Naive thymus-derived CD4-positive, alpha-beta T cell (primary cell): Measurements from ENCODE around the gene COL4A1. TPM values are rescaled to one million over a fixed set of nuclear protein-coding genes. Genes with fewer than 3 reads are reported as not detected.

Source experiments
- ATAC-seq: fragments of 150-1000 bp; cut with Tn5 transposase; 2 replicates; pipeline ENCODE4 v1.10.0; 2021; ENCODE audit warnings: mild to moderate bottlenecking, moderate library complexity
- CTCF ChIA-PET: fragments of 350-600 bp; sonication (Branson Sonifier 250); formaldehyde crosslinking; loops from one replicate; lab custom pipeline; 2021; ENCODE audit warnings: antibody characterized with exemption; lab: Charles Lee
- POLR2A ChIA-PET: fragments of 350-600 bp; sonication (Branson Sonifier 250); formaldehyde crosslinking; loops from one replicate; lab custom pipeline; 2021; ENCODE audit warnings: antibody characterized with exemption, inconsistent platforms; lab: Charles Lee
- DNase-seq, 9 donors: peaks; one replicate each; pipeline versions ENCODE4 v3.0.0 to v3.0.0-alpha.2; 2020 to 2022; ENCODE audit warnings: mixed read lengths in 1 of 9
- H3K27ac ChIP-seq: one replicate; pipeline ENCODE4 v1.7.0; 2013; ENCODE audit warnings: mild to moderate bottlenecking, low read depth, low read length, moderate library complexity
- H3K27me3 ChIP-seq, 2 donors: one replicate each; pipeline ENCODE4 v1.7.0; 2013; ENCODE audit warnings: low read length in 2 of 2, mild to moderate bottlenecking in 2 of 2, moderate library complexity in 2 of 2; ENCODE audit not compliant: control insufficient read depth in 2 of 2, insufficient read depth in 2 of 2
- H3K36me3 ChIP-seq, 3 experiments: 1 replicate in 2 of 3; 2 replicates in 1 of 3; pipeline ENCODE4 v1.7.0; 2013; ENCODE audit warnings: low read length in 3 of 3, mild to moderate bottlenecking in 3 of 3, moderate library complexity in 1 of 3; ENCODE audit not compliant: insufficient read depth in 3 of 3, control insufficient read depth in 2 of 3
- H3K4me1 ChIP-seq, 2 donors: one replicate each; pipeline ENCODE4 v1.7.0; 2013; ENCODE audit warnings: low read length in 2 of 2, mild to moderate bottlenecking in 2 of 2, moderate library complexity in 1 of 2; ENCODE audit not compliant: control insufficient read depth in 2 of 2, insufficient read depth in 2 of 2
- H3K4me3 ChIP-seq: 2 replicates; pipeline ENCODE4 v1.7.0; 2013; ENCODE audit warnings: mild to moderate bottlenecking, low read length
- H3K9me3 ChIP-seq, 3 experiments: 1 replicate in 2 of 3; 2 replicates in 1 of 3; pipeline ENCODE4 v1.7.0; 2013; ENCODE audit warnings: low read length in 3 of 3; ENCODE audit not compliant: control insufficient read depth in 2 of 3
- H3K27ac Mint-ChIP-seq, 9 donors: one replicate each; pipeline ENCODE4 v1.8.0; 2020 to 2022; ENCODE audit warnings: mixed read lengths in 9 of 9, mild to moderate bottlenecking in 8 of 9, moderate library complexity in 5 of 9, inconsistent platforms in 2 of 9
- H3K27me3 Mint-ChIP-seq, 5 donors: one replicate each; pipeline ENCODE4 v1.8.0; 2021 to 2022; ENCODE audit warnings: mixed read lengths in 5 of 5, mild to moderate bottlenecking in 1 of 5
- H3K36me3 Mint-ChIP-seq, 5 donors: one replicate each; pipeline ENCODE4 v1.8.0; 2020 to 2022; ENCODE audit warnings: mixed read lengths in 5 of 5, mild to moderate bottlenecking in 3 of 5, inconsistent platforms in 1 of 5
- H3K4me1 Mint-ChIP-seq, 7 donors: one replicate each; pipeline ENCODE4 v1.8.0; 2020 to 2022; ENCODE audit warnings: mixed read lengths in 7 of 7, mild to moderate bottlenecking in 3 of 7, inconsistent platforms in 1 of 7
- H3K4me3 Mint-ChIP-seq, 10 donors: one replicate each; pipeline ENCODE4 v1.8.0; 2020 to 2022; ENCODE audit warnings: mild to moderate bottlenecking in 10 of 10, mixed read lengths in 10 of 10, moderate library complexity in 6 of 10, inconsistent platforms in 2 of 10
- H3K9me3 Mint-ChIP-seq, 11 donors: one replicate each; pipeline ENCODE4 v1.8.0; 2020 to 2022; ENCODE audit warnings: mixed read lengths in 11 of 11, mild to moderate bottlenecking in 4 of 11, inconsistent platforms in 1 of 11, moderate library complexity in 1 of 11
- intact Hi-C, 2 donors: fragments of 100-400 bp; cut with micrococcal nuclease; formaldehyde crosslinking; loops; one replicate each; pipeline ENCODE4 v1.15.1; 2023
- polyA plus RNA-seq, 2 donors: library from polyadenylated mRNA; unstranded; fragments of 300-500 nt; fragmentation: Illumina TruSeq; gene quantifications; one replicate each; pipeline ENCODE4 v1.2.3, GENCODE V29; 2021
- total RNA-seq, 6 experiments: library from RNA in 5 of 6; stranded (reverse) in 5 of 6; gene quantifications; 1 replicate in 5 of 6; 2 replicates in 1 of 6; pipeline ENCODE4 v1.2.3 and lab custom pipeline; 2021 to 2026

Gene COL4A1
- total RNA-seq: under 1 TPM in 1 of 5 experiments, not detected in 4; 0.24 TPM
- not detected for polyA plus RNA-seq
- not detected for total RNA-seq (lab: John Stamatoyannopoulos, UW)

- Mint-ChIP-seq H3K27ac (no peak within 1 kb of the TSS), H3K27me3 (peaks cover 61 to 78% (median 71%) of the 10 kb centered on the region in 5 donors)
- POLR2A ChIA-PET: no interaction called here
Measured at GRCh38 chr13:110306960-110307766, at the start of gene COL4A1, which contains the start of gene COL4A2. Gene COL4A1, minus strand, starts transcription at chr13:110307157. Its CDS starts 130 bp downstream, at chr13:110307027. Gene COL4A2, plus strand, starts transcription at chr13:110307284. Its CDS starts 620 bp downstream, at chr13:110307904.

DNA sequence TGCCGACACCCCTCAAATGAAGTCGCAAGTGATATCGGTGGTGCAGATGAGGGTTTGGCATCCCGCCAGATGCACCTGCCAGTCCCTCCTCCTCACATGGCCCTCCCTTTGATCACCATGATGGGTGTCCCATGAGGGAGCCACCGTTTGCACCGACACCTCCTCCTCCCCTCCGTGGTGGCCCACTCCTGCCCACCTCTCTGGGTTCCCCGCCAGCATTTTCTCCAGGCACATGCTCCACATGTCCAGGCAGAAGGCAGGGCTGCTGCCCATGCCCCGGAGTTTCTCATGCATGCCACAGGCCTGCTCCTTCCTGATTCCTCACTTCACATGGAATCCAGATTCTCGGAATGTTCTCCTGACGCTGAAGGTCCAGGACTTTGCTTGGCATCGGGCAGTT, 49.4 kb upstream of the COL4A1 start:
- no peak overlapping the region for H3K4me3 ChIP-seq
- H3K9me3 Mint-ChIP-seq: peaks cover 0 to 2% (median 0%) of the 10 kb centered on the region in 11 donors
- H3K27ac ChIP-seq: no peak overlapping the region
- intact Hi-C loops: no loop called here
- H3K36me3 Mint-ChIP-seq: no peaks in the 10 kb centered on the region
- CTCF ChIA-PET: no interaction called here
- H3K4me1 ChIP-seq: no peaks in the 10 kb centered on the region
- no peaks in the 10 kb centered on the region for H3K9me3 ChIP-seq
- peaks cover 0 to 5% (median 1%) of the 10 kb centered on the region in 5 donors for H3K27me3 Mint-ChIP-seq
- H3K27ac Mint-ChIP-seq: peak overlapping the region in 1 of 9 donors; percentile 65
- no peaks in the 10 kb centered on the region for H3K27me3 ChIP-seq
- no peaks in the 10 kb centered on the region for H3K4me1 Mint-ChIP-seq
- ATAC-seq: no peak
- DNase-seq: no peak
- no peak overlapping the region for H3K4me3 Mint-ChIP-seq
- POLR2A ChIA-PET: no interaction called here
- H3K36me3 ChIP-seq: no peaks in the 10 kb centered on the region

More at GRCh38 chr13:110306960-110307766, at the start of gene COL4A1, which contains the start of gene COL4A2:
- DNase-seq: no peak
- H3K27ac ChIP-seq: no peak within 1 kb of the TSS
- CTCF ChIA-PET: no interaction called here
- H3K4me3 ChIP-seq: no peak within 1 kb of the TSS
- H3K9me3 Mint-ChIP-seq: peaks cover 0 to 2% (median 0%) of the 10 kb centered on the region in 11 donors
- H3K4me1 Mint-ChIP-seq: peaks cover 3 to 15% (median 11%) of the 10 kb centered on the region in 7 donors
- no peaks in the 10 kb centered on the region for H3K27me3 ChIP-seq
- H3K36me3 Mint-ChIP-seq: no peaks in the 10 kb centered on the region
- H3K36me3 ChIP-seq: no peaks in the 10 kb centered on the region
- no peaks in the 10 kb centered on the region for H3K9me3 ChIP-seq
- H3K4me3 Mint-ChIP-seq: peak within 1 kb of the TSS in 2 of 10 donors; percentile 27 to 49
- ATAC-seq: no peak
- H3K4me1 ChIP-seq: no peaks in the 10 kb centered on the region
- intact Hi-C loops: no loop called here

- Histone ChIP-seq H3K9me3 (no peaks in the 10 kb centered on the region), H3K4me1 (no peaks in the 10 kb centered on the region), H3K36me3 (no peaks in the 10 kb centered on the region), H3K4me3 (no peak overlapping the region), H3K27ac (no peak overlapping the region), H3K27me3 (no peaks in the 10 kb centered on the region)
- ATAC-seq: no peak
- Mint-ChIP-seq H3K27ac (peak overlapping the region in 1 of 9 donors; percentile 39), H3K9me3 (peaks cover 0 to 2% (median 0%) of the 10 kb centered on the region in 11 donors), H3K4me1 (no peaks in the 10 kb centered on the region), H3K27me3 (peaks cover 0 to 8% (median under 1%) of the 10 kb centered on the region in 5 donors), H3K4me3 (peak overlapping the region in 1 of 10 donors; percentile 3), H3K36me3 (no peaks in the 10 kb centered on the region)
- POLR2A ChIA-PET: no interaction called here
- intact Hi-C loops: no loop called here
- DNase-seq: no peak
- CTCF ChIA-PET: no interaction called here
Measured at GRCh38 chr13:110354715-110355473, 47.9 kb upstream of the COL4A1 start.

DNA sequence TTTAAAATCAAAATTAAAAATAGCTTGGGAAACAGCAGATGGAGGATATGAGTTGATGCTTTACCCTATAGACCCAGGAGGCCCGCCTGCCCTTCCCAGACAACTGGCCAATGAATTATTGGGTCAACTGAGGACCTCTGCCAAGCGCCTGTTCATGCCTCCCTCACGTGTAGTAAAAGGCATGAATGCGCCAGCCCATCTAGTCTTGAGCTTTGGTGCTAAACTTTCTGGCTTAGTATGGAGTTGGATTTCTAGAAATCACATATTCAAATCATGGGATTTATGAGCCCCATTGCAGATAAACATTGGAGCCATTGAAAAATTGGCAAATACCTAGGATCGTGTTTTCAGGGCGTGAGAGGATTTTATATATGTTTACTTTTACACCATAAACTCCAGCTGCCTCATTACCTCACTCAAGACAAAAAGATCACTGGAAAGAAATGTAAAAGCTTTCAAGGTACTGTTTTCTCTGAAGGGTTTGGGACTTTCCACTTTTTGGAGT, 47.2 kb upstream of the COL4A1 start:
- ChIA-PET POLR2A (no interaction called here), CTCF (no interaction called here)
- intact Hi-C loops: no loop called here
- no peaks in the 10 kb centered on the region for H3K4me1 Mint-ChIP-seq
- H3K36me3 ChIP-seq: no peaks in the 10 kb centered on the region
- no peaks in the 10 kb centered on the region for H3K9me3 ChIP-seq
- ATAC-seq (no peak), DNase-seq (no peak)
- peaks cover 0 to 2% (median 0%) of the 10 kb centered on the region in 11 donors for H3K9me3 Mint-ChIP-seq
- H3K4me3 Mint-ChIP-seq: no peak overlapping the region
- H3K4me3 ChIP-seq: no peak overlapping the region
- no peaks in the 10 kb centered on the region for H3K27me3 ChIP-seq
- H3K4me1 ChIP-seq: no peaks in the 10 kb centered on the region
- no peaks in the 10 kb centered on the region for H3K36me3 Mint-ChIP-seq
- peaks cover 0 to 9% (median 4%) of the 10 kb centered on the region in 5 donors for H3K27me3 Mint-ChIP-seq
- H3K27ac Mint-ChIP-seq: no peak overlapping the region
- no peak overlapping the region for H3K27ac ChIP-seq

- H3K9me3 ChIP-seq: no peaks in the 10 kb centered on the region
- H3K27me3 ChIP-seq: no peaks in the 10 kb centered on the region
- peaks cover 0 to 2% (median 0%) of the 10 kb centered on the region in 11 donors for H3K9me3 Mint-ChIP-seq
- H3K36me3 ChIP-seq: no peaks in the 10 kb centered on the region
- H3K4me3 Mint-ChIP-seq: no peak overlapping the region
- POLR2A ChIA-PET: no interaction called here
- H3K27ac ChIP-seq: no peak overlapping the region
- ATAC-seq (no peak), DNase-seq (no peak)
- H3K4me1 Mint-ChIP-seq: no peaks in the 10 kb centered on the region
- no peak overlapping the region for H3K4me3 ChIP-seq
- no peaks in the 10 kb centered on the region for H3K4me1 ChIP-seq
- CTCF ChIA-PET: no interaction called here
- intact Hi-C loops: no loop called here
- no peak overlapping the region for H3K27ac Mint-ChIP-seq
- peaks cover 0 to 13% (median 4%) of the 10 kb centered on the region in 5 donors for H3K27me3 Mint-ChIP-seq
- H3K36me3 Mint-ChIP-seq: no peaks in the 10 kb centered on the region
Measured at GRCh38 chr13:110353339-110353977, 46.5 kb upstream of the COL4A1 start.

DNA sequence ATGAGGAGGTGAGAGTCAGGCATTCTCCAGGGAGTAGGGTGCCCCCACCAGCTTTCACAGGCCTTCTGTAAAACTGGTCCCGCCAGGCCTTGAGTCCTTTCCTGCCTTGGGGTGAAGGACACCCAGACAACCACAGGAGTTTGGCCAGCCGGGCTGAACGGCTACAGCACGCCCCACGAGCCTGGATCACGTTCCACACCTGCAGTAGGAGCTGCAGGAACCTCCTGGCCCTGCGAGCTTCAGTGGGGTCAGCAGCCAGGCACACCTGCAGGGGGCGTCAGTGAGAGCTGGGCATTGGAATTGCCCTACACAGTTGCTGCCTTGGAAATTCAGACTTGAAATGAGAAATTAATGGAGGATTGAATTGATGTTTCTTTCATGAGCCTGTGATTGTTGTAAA, 45.8 kb upstream of the COL4A1 start:
- Mint-ChIP-seq H3K9me3 (peaks cover 0 to 2% (median 0%) of the 10 kb centered on the region in 11 donors), H3K27ac (no peak overlapping the region), H3K4me3 (no peak overlapping the region), H3K4me1 (no peaks in the 10 kb centered on the region), H3K36me3 (no peaks in the 10 kb centered on the region), H3K27me3 (peaks cover 0 to 16% (median 4%) of the 10 kb centered on the region in 5 donors)
- no peaks in the 10 kb centered on the region for H3K27me3 ChIP-seq
- intact Hi-C loops: no loop called here
- ChIA-PET POLR2A (no interaction called here), CTCF (no interaction called here)
- H3K36me3 ChIP-seq: no peaks in the 10 kb centered on the region
- H3K4me1 ChIP-seq: no peaks in the 10 kb centered on the region
- DNase-seq (no peak), ATAC-seq (no peak)
- no peaks in the 10 kb centered on the region for H3K9me3 ChIP-seq
- no peak overlapping the region for H3K27ac ChIP-seq
- no peak overlapping the region for H3K4me3 ChIP-seq
